A549 (cell line): ENCODE measurements around the gene EML4. TPM values are rescaled to one million over a fixed set of nuclear protein-coding genes. Genes with fewer than 3 reads are reported as not detected.
"Not testable (repeated sequence)": the region's sequence is repeated elsewhere in the genome, so short reads cannot be mapped to it uniquely, and the experiment has no call there.

Experiments
- ATAC-seq, 2 experiments: fragments of 200-7000 bp in 1 of 2; fragments of >200 bp in 1 of 2; cut with Nextera tagmentation in 1 of 2; cut with Tn5 transposase in 1 of 2; 3 replicates each; pipeline versions ENCODE4 v1.8.0 to v1.9.1; 2018 to 2020; ENCODE audit warnings: mild to moderate bottlenecking in 1 of 2, moderate library complexity in 1 of 2
- CTCF ChIA-PET: fragments of 300-600 bp; sonication (Branson Sonifier 250); formaldehyde crosslinking; extraction: SDS; loops from one replicate; lab custom pipeline; 2021; ENCODE audit warnings: antibody characterized with exemption, inconsistent platforms; lab: Yijun Ruan, JAX
- POLR2A ChIA-PET: fragments of 350-600 bp; formaldehyde crosslinking; extraction: SDS; loops from one replicate; lab custom pipeline; 2021; ENCODE audit warnings: antibody characterized with exemption, inconsistent platforms; lab: Yijun Ruan, JAX
- DNase-seq, 2 experiments: peaks; one replicate each; pipeline versions ENCODE4 v3.0.0 to v3.0.0-alpha.2; 2011 to 2016; ENCODE audit warnings: low read depth in 1 of 2, low spot score in 1 of 2
- FAIRE-seq: peaks from 2 replicates; lab custom pipeline; 2011; peaks lifted over from hg19 to GRCh38; lab: Jason Lieb, UNC
- H3K27ac ChIP-seq, 2 experiments: fragments of >200 bp; sonication (Bioruptor Twin); formaldehyde crosslinking; 3 replicates each; pipeline ENCODE4 v1.5.1; 2016 to 2017
- H3K4me1 ChIP-seq: fragments of >200 bp; sonication (Bioruptor Twin); formaldehyde crosslinking; 3 replicates; pipeline ENCODE4 v1.6.1; 2016
- H3K4me2 ChIP-seq: fragments of >200 bp; sonication (Bioruptor Twin); formaldehyde crosslinking; 3 replicates; pipeline ENCODE4 v1.6.1; 2016
- H3K4me3 ChIP-seq: fragments of >200 bp; sonication (Bioruptor Twin); formaldehyde crosslinking; 3 replicates; pipeline ENCODE4 v1.5.1; 2016
- H3K9me3 ChIP-seq: fragments of >200 bp; sonication (Bioruptor Twin); formaldehyde crosslinking; 3 replicates; pipeline ENCODE4 v1.6.1; 2016
- CHD4 ChIP-seq: fragments of 200-600 bp; sonication (generic); IDR thresholded peaks from 2 replicates; pipeline ENCODE4 v1.6.1; 2016; ENCODE audit warnings: antibody characterized with exemption, mild to moderate bottlenecking, borderline replicate concordance
- FOXS1 ChIP-seq: fragments of 250-450 bp; sonication (Bioruptor Pico); IDR thresholded peaks from 2 replicates; pipeline ENCODE4 v1.5.0; 2020; ENCODE audit warnings: mild to moderate bottlenecking, moderate library complexity
- GATA3 ChIP-seq: IDR thresholded peaks from 2 replicates; pipeline ENCODE4 v1.6.1; 2012; ENCODE audit warnings: borderline replicate concordance
- HOXA7 ChIP-seq: fragments of 250-450 bp; sonication (Bioruptor Pico); IDR thresholded peaks from 2 replicates; pipeline ENCODE4 v1.5.0; 2020; ENCODE audit warnings: mild to moderate bottlenecking, moderate library complexity
- HOXB13 ChIP-seq: fragments of 250-450 bp; sonication (Bioruptor Pico); IDR thresholded peaks from 2 replicates; pipeline ENCODE4 v1.5.0; 2020; ENCODE audit warnings: low read depth, mild to moderate bottlenecking, moderate library complexity
- JUN ChIP-seq, 2 experiments: fragments of >200 bp; sonication (Bioruptor Twin); formaldehyde crosslinking; IDR thresholded peaks; 2 replicates in 1 of 2; 3 replicates in 1 of 2; pipeline ENCODE4 v1.6.1; 2016 to 2017
- KDM1A ChIP-seq: fragments of 200-600 bp; sonication (generic); IDR thresholded peaks from 2 replicates; pipeline ENCODE4 v1.6.1; 2016; ENCODE audit warnings: low read depth, mild to moderate bottlenecking
- MYC ChIP-seq: IDR thresholded peaks from 2 replicates; pipeline ENCODE4 v1.6.1; 2012; ENCODE audit warnings: mild to moderate bottlenecking, inconsistent platforms, low read length, improper control_type of control experiment, borderline replicate concordance
- POLR2AphosphoS2 ChIP-seq: conservative IDR thresholded peaks from 2 replicates; pipeline ENCODE4 v1.6.1; 2012; ENCODE audit warnings: low read length, improper control_type of control experiment, inconsistent platforms
- RCOR1 ChIP-seq: fragments of 150-350 bp; IDR thresholded peaks from 2 replicates; pipeline ENCODE4 v1.6.1; 2014; ENCODE audit warnings: antibody characterized with exemption, low read length, low read depth
- ZFP36 ChIP-seq: fragments of 450-650 bp; IDR thresholded peaks from 2 replicates; pipeline ENCODE4 v1.6.1; 2014; ENCODE audit warnings: borderline replicate concordance; ENCODE audit not compliant: partially characterized antibody
- ZSCAN20 ChIP-seq: fragments of 250-450 bp; sonication (Bioruptor Pico); IDR thresholded peaks from 2 replicates; pipeline ENCODE4 v1.8.0; 2022; ENCODE audit warnings: mild to moderate bottlenecking, moderate library complexity
- WGBS: methylation state at CpG from one replicate; pipeline ENCODE4 v1.1.6; 2017; ENCODE audit errors: missing lambda C conversion rate; 5-methylcytosine and 5-hydroxymethylcytosine counted together
- polyA plus RNA-seq, 4 experiments: library from polyadenylated mRNA; depleted of rRNA in 3 of 4; stranded (reverse); fragments of >200 nt; fragmentation: RNase III in 1 of 4; extraction: RNeasy Plus Mini Kit Qiagen cat#74134 plus additional on column Dnase treatment in 1 of 4; gene quantifications; 2 replicates in 3 of 4; 3 replicates in 1 of 4; pipeline ENCODE4 v1.2.3, GENCODE V29; 2011 to 2017
- TF ChIP-seq, protein P1 (sequence below): fragments of 250-450 bp; sonication (Bioruptor Pico); IDR thresholded peaks from 2 replicates; pipeline ENCODE4 v1.5.0; 2021; ENCODE audit warnings: mild to moderate bottlenecking, moderate library complexity, borderline replicate concordance
- TF ChIP-seq, protein P2 (sequence below): fragments of >200 bp; sonication (Bioruptor Twin); formaldehyde crosslinking; IDR thresholded peaks from 3 replicates; pipeline ENCODE4 v1.5.1; 2016
- TF ChIP-seq, protein P3 (sequence below): IDR thresholded peaks from 2 replicates; pipeline ENCODE4 v1.6.1; 2012

The EML4 gene
- polyA plus RNA-seq, 2 of the 4 experiments (the other 2 are of a cell fraction) = 34.6 to 130 TPM

DNA sequence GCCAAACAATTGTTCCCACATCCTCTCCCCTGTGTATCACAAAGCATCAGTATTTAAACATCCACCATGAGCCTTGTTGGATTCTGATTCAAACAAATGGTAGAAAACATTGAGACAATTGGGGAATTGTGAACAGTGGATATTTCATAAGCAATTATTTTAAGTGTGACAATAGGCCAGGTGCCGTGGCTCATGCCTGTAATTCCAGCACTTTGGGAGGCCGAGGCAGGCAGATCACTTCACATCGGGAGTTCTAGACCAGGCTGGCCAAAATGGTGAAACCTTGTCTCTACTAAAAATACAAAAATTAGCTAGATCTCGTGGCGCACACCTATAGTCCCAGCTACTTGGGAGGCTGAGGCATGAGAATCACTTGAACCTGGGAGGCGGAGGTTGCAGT lies 165.7 kb downstream of the EML4 start:
- DNase-seq, H3K4me2 ChIP-seq, H3K4me3 ChIP-seq, H3K4me1 ChIP-seq, H3K9me3 ChIP-seq, H3K27ac ChIP-seq, POLR2A ChIA-PET, ATAC-seq, FAIRE-seq: not testable (repeated sequence)
- CTCF ChIA-PET = interaction anchor here (1.0 to 1.6 kb wide), 2 partner anchors 11 to 12 kb away, joined by 3 read pairs; no protein-coding TSS in a partner anchor
- WGBS = 96% methylated on average over 6 of the region's 6 CpGs

DNA sequence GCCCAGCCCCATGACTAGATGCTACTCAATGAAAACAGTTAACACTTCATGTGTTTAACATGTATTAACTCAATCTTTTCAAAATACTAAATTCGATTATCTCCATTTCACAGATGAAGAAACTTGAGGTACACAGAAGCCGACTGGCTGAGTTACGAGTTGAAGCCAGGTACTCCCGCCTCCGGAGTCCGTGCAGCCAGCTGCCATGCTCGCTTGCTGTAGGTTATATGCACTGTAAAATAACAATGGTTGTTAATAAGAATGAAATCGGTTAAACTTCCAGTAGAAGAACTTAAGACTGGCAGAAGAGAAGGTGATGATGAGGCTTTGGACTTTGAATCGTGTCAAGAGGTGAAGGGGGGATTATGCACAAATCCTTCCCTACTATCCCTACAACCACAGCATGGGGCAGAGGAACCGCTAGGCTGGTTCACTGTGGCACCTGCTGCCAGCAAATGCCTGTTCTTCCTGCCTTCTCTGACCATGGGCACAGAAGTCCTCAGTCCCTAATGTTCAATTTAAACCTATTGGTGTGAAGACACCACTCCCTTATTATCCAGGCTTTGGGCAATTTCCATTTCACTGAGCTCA lies 166.5 kb downstream of the EML4 start:
- DNase-seq (no peak), FAIRE-seq (no peak), ATAC-seq (no peak)
- no peaks in the 10 kb centered on the region for H3K9me3 ChIP-seq
- H3K27ac ChIP-seq = no peak overlapping the region
- H3K4me1 ChIP-seq = peaks cover 6% of the 10 kb centered on the region; the same call in 2 of the 3 replicates
- TF ChIP-seq, protein P1, sequence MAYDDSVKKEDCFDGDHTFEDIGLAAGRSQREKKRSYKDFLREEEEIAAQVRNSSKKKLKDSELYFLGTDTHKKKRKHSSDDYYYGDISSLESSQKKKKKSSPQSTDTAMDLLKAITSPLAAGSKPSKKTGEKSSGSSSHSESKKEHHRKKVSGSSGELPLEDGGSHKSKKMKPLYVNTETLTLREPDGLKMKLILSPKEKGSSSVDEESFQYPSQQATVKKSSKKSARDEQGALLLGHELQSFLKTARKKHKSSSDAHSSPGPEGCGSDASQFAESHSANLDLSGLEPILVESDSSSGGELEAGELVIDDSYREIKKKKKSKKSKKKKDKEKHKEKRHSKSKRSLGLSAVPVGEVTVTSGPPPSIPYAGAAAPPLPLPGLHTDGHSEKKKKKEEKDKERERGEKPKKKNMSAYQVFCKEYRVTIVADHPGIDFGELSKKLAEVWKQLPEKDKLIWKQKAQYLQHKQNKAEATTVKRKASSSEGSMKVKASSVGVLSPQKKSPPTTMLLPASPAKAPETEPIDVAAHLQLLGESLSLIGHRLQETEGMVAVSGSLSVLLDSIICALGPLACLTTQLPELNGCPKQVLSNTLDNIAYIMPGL (CRISPR knock-in tag) = no peak
- TF ChIP-seq GATA3 = no peak
- TF ChIP-seq, protein P2, sequence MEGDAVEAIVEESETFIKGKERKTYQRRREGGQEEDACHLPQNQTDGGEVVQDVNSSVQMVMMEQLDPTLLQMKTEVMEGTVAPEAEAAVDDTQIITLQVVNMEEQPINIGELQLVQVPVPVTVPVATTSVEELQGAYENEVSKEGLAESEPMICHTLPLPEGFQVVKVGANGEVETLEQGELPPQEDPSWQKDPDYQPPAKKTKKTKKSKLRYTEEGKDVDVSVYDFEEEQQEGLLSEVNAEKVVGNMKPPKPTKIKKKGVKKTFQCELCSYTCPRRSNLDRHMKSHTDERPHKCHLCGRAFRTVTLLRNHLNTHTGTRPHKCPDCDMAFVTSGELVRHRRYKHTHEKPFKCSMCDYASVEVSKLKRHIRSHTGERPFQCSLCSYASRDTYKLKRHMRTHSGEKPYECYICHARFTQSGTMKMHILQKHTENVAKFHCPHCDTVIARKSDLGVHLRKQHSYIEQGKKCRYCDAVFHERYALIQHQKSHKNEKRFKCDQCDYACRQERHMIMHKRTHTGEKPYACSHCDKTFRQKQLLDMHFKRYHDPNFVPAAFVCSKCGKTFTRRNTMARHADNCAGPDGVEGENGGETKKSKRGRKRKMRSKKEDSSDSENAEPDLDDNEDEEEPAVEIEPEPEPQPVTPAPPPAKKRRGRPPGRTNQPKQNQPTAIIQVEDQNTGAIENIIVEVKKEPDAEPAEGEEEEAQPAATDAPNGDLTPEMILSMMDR = no peak
- TF ChIP-seq RCOR1 = no peak
- TF ChIP-seq KDM1A = no peak
- 0 out of 2 replicates have a peak, but pooled peaks have one; percentile 50 for TF ChIP-seq POLR2AphosphoS2
- TF ChIP-seq HOXA7 (CRISPR knock-in tag) = no peak
- no peak for TF ChIP-seq MYC
- H3K4me3 ChIP-seq = no peak overlapping the region
- H3K4me2 ChIP-seq = no peak overlapping the region
- WGBS = 94% methylated on average over 10 of the region's 10 CpGs
- CTCF ChIA-PET = no interaction called here
- POLR2A ChIA-PET = no interaction called here

DNA sequence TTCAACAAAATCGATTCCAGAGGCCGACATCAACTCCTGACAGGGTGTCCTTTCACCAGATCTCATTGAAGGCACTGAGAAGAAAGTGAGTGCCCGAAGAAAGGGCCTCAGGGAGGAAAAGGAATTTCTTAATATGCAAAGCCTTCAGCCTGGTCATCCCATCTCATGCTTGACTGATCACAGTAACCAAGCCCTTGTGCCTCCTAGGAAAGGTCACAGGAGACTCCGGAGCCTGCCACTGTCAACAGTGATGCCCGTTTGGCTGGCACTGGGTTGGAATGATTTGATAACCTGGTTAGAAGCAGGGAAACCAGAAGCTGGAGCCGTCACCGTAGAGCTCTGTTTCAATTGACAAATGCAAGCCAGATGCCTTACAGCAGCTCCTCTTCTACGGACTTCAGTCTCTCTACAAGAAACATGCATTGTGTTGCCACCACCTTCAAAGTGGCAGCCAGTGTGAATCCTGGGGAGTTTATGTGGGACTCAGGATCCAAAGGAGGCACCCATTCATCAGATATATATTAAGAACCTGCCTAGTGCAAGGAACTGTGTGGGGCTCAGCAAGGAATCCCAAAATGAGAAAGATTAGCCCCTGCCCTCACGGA lies 167.3 kb downstream of the EML4 start:
- CTCF ChIA-PET = no interaction called here
- Histone ChIP-seq H3K4me2 (no peak overlapping the region), H3K4me1 (peaks cover 6% of the 10 kb centered on the region; the same call in 2 of the 3 replicates), H3K4me3 (no peak overlapping the region), H3K27ac (no peak overlapping the region), H3K9me3 (no peaks in the 10 kb centered on the region)
- POLR2A ChIA-PET = no interaction called here
- FAIRE-seq (no peak), ATAC-seq (no peak), DNase-seq (no peak)
- TF ChIP-seq HOXB13 (CRISPR knock-in tag) (no peak), ZFP36 (no peak), ZSCAN20 (no peak), JUN (IDR thresholded peaks at IDR 0.05) (no peak), FOXS1 (no peak), KDM1A (no peak), CHD4 (no peak), HOXA7 (CRISPR knock-in tag) (no peak)
- TF ChIP-seq, protein P2 = no peak
- TF ChIP-seq, protein P1 (CRISPR knock-in tag) = no peak
- TF ChIP-seq, protein P3, sequence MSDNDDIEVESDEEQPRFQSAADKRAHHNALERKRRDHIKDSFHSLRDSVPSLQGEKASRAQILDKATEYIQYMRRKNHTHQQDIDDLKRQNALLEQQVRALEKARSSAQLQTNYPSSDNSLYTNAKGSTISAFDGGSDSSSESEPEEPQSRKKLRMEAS = no peak
- 89% methylated on average over 9 of the region's 9 CpGs for WGBS
